Measurements from ENCODE around the gene HCRTR1. TPM values are rescaled to one million over a fixed set of nuclear protein-coding genes. Genes with fewer than 3 reads are reported as not detected.

HCRTR1 gene
- total RNA-seq, 6 donors from 2014 or later = 2.1 TPM; not detected in 5

DNA sequence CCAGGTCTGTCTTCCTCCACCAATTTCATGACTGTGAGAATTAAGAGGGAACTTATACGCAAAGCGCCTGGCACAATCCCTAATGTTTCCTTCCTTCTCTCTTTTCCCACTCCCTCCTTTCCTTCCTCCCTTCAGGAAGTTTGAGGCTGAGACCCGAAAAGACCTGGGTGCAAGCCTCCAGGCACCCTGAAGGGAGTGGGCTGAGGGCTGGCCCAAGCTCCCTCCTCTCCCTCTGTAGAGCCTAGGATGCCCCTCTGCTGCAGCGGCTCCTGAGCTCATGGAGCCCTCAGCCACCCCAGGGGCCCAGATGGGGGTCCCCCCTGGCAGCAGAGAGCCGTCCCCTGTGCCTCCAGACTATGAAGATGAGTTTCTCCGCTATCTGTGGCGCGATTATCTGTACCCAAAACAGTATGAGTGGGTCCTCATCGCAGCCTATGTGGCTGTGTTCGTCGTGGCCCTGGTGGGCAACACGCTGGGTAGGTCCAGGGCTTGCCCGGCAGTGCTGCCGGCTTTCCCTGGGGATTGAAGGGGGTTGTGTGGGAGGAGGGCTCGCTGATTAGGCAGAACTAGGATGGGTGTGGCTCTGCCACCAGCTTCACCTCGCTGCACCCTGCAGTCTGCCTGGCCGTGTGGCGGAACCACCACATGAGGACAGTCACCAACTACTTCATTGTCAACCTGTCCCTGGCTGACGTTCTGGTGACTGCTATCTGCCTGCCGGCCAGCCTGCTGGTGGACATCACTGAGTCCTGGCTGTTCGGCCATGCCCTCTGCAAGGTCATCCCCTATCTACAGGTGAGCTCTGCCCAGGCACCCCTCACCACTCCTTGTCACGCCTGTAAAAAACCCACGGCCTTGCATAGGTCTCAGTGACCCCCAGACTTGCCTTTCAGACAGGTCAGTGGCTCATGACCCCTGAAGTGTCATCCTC, 1.7 kb downstream of the HCRTR1 start:
- WGBS, 2 donors = 78 to 84% methylated on average over 6 to 16 of the region's 23 CpGs
- H3K4me3 ChIP-seq = no peak overlapping the region
- no peak overlapping the region for H3K27ac ChIP-seq
- H3K27me3 ChIP-seq = peaks cover 0 to 11% (median 8%) of the 10 kb centered on the region in 4 donors
- H3K9me3 ChIP-seq = no peaks in the 10 kb centered on the region
- TF ChIP-seq, protein P1, sequence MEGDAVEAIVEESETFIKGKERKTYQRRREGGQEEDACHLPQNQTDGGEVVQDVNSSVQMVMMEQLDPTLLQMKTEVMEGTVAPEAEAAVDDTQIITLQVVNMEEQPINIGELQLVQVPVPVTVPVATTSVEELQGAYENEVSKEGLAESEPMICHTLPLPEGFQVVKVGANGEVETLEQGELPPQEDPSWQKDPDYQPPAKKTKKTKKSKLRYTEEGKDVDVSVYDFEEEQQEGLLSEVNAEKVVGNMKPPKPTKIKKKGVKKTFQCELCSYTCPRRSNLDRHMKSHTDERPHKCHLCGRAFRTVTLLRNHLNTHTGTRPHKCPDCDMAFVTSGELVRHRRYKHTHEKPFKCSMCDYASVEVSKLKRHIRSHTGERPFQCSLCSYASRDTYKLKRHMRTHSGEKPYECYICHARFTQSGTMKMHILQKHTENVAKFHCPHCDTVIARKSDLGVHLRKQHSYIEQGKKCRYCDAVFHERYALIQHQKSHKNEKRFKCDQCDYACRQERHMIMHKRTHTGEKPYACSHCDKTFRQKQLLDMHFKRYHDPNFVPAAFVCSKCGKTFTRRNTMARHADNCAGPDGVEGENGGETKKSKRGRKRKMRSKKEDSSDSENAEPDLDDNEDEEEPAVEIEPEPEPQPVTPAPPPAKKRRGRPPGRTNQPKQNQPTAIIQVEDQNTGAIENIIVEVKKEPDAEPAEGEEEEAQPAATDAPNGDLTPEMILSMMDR (IDR thresholded peaks at IDR 0.05) = no peak
- no peak for TF ChIP-seq EP300 (IDR thresholded peaks at IDR 0.05)
- TF ChIP-seq POLR2AphosphoS5 (IDR thresholded peaks at IDR 0.05) = no peak
- no peak for TF ChIP-seq POLR2A (IDR thresholded peaks at IDR 0.05)
- ATAC-seq (ENCODE audit: low FRiP score in 2 of 2) (no peak), DNase-seq (peak; percentile 2 to 51)
- peaks cover 10 to 15% (median 12%) of the 10 kb centered on the region in 4 donors for H3K4me1 ChIP-seq
- no peaks in the 10 kb centered on the region for H3K36me3 ChIP-seq

DNA sequence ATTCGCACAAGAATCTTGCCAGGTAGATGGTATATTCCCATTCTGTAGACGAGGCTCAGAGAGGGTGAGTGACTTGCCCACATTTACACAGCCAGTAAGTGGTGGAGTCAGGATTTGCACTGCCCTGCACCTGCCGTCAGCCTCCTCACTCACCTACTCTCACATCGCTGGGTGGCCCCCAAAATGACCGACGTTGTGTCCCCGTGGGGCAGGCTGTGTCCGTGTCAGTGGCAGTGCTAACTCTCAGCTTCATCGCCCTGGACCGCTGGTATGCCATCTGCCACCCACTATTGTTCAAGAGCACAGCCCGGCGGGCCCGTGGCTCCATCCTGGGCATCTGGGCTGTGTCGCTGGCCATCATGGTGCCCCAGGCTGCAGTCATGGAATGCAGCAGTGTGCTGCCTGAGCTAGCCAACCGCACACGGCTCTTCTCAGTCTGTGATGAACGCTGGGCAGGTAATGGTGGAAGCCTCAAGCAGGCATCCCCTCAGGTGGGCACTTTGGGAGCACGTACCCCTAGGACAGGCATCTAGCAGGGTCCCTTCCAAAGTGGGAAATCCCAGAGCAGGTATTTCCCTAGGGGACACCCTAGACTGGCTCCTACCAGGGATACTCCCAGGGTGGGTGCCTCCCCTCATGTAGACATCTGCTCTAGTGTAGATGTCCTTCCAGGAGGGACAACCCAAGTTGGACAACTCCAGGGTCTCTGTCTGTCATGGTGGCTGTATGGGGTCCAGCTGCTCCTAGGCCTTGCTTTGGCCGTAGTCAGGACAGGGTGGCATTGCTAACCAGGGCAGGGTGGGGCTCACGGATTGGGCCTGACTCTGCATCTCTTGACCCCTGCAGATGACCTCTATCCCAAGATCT, 3.4 kb downstream of the HCRTR1 start:
- DNase-seq = peak; percentile 20 to 53
- no peak overlapping the region for H3K4me3 ChIP-seq
- 95% methylated on average over 17 to 20 of the region's 20 CpGs for WGBS, 2 donors

DNA sequence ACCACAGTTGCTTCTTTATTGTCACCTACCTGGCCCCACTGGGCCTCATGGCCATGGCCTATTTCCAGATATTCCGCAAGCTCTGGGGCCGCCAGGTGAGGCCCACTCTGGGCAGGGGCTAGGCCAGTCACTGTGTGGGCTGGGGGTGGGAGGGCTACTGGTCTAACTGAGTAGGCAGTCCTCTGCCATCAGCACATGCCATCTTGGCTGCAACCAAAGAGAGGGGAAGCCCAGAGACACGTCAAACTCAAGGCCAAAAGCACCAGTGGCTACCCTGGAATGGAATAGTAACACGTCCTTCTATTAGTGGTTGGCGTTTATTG, 4.0 kb downstream of the HCRTR1 start:
- WGBS, 2 donors = 94 to 100% methylated on average over 3 to 5 of the region's 5 CpGs
- Histone ChIP-seq H3K27ac (no peak overlapping the region), H3K4me1 (peaks cover 16 to 25% (median 19%) of the 10 kb centered on the region in 4 donors), H3K27me3 (peaks cover 0 to 11% (median 8%) of the 10 kb centered on the region in 4 donors), H3K4me3 (no peak overlapping the region), H3K9me3 (no peaks in the 10 kb centered on the region), H3K36me3 (peaks cover 0 to 4% (median 0%) of the 10 kb centered on the region in 4 donors)
- TF ChIP-seq POLR2A (IDR thresholded peaks at IDR 0.05) = no peak
- TF ChIP-seq EP300 (IDR thresholded peaks at IDR 0.05) = no peak
- TF ChIP-seq, protein P1 (IDR thresholded peaks at IDR 0.05) = no peak
- no peak for TF ChIP-seq POLR2AphosphoS5 (IDR thresholded peaks at IDR 0.05)
- ATAC-seq (ENCODE audit: low FRiP score in 2 of 2) (no peak), DNase-seq (no peak)

More for the DNA sequence above, 3.4 kb downstream of the HCRTR1 start:
- no peak overlapping the region for H3K27ac ChIP-seq
- ATAC-seq (ENCODE audit: low FRiP score in 2 of 2) = no peak
- peaks cover 12 to 19% (median 14%) of the 10 kb centered on the region in 4 donors for H3K4me1 ChIP-seq
- TF ChIP-seq, protein P1 (IDR thresholded peaks at IDR 0.05) = no peak
- no peak for TF ChIP-seq POLR2AphosphoS5 (IDR thresholded peaks at IDR 0.05)
- no peak for TF ChIP-seq POLR2A (IDR thresholded peaks at IDR 0.05)
- no peak for TF ChIP-seq EP300 (IDR thresholded peaks at IDR 0.05)
- peaks cover 0 to 11% (median 8%) of the 10 kb centered on the region in 4 donors for H3K27me3 ChIP-seq
- no peaks in the 10 kb centered on the region for H3K9me3 ChIP-seq
- no peaks in the 10 kb centered on the region for H3K36me3 ChIP-seq

DNA sequence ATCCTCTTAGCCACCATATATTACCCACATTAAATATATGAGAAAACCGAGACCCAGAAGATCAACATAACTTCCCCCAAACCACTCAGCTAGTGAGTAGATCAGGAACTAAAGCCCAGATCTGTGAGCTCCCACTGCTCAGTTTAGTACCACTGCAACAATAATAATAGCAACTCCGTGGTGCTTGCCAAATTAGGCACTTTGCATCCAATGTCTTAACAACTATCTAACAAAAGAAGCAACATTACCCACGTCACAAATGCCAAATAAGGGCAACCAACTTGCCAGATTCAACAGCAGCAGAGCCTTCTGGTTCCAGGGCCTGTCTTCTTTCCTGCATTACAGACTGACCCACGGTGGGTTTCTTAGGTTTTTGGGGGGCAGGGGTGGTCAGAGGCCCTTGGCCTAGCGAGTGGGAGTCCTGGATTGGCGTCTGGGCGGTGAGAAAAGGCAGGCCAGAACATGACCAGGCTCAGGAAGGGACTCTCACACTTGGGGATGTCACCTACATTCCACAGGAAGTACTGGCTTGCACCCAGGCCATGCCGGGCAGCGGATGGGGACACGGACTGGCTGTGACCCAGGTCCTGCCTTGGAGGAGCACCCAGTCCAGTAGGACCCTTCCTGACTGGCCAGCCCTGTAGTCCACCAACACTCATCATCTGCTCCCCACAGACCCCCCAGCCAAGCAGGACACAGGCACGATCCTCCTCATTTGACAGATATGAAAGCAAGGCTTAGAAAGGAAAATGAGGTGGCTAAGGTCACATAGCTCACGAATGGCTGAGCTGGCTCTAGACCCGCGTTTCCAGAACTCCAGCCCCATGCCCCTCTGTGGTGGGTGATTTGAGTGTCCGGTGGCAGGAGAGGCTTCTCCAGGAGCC, 4.6 kb downstream of the HCRTR1 start:
- 76 to 83% methylated on average over 10 to 15 of the region's 15 CpGs for WGBS, 2 donors
- TF ChIP-seq, protein P1 (IDR thresholded peaks at IDR 0.05) = no peak
- TF ChIP-seq EP300 (IDR thresholded peaks at IDR 0.05) = no peak
- no peak for TF ChIP-seq POLR2A (IDR thresholded peaks at IDR 0.05)
- no peak for TF ChIP-seq POLR2AphosphoS5 (IDR thresholded peaks at IDR 0.05)
- ATAC-seq (ENCODE audit: low FRiP score in 2 of 2) (no peak), DNase-seq (peak; percentile 19 to 51)
- Histone ChIP-seq H3K27ac (no peak overlapping the region), H3K4me1 (peaks cover 21 to 32% (median 24%) of the 10 kb centered on the region in 4 donors), H3K36me3 (peaks cover 0 to 10% (median 1%) of the 10 kb centered on the region in 4 donors), H3K9me3 (no peaks in the 10 kb centered on the region), H3K27me3 (peaks cover 0 to 11% (median 8%) of the 10 kb centered on the region in 4 donors), H3K4me3 (no peak overlapping the region)

All from upper lobe of left lung (tissue), 6 donors.